AG04450 (cell line): ENCODE data around the gene PRKCH. TPM values are rescaled to one million over a fixed set of nuclear protein-coding genes. Genes with fewer than 3 reads are reported as not detected.

Experiments
- CTCF ChIA-PET: fragments of 300-600, 350-600 bp; formaldehyde crosslinking; extraction: SDS; loops from one replicate; lab custom pipeline; 2022; ENCODE audit warnings: antibody characterized with exemption, inconsistent platforms; lab: Charles Lee
- POLR2A ChIA-PET: fragments of 350-600 bp; formaldehyde crosslinking; extraction: SDS; loops from one replicate; lab custom pipeline; 2021; ENCODE audit warnings: antibody characterized with exemption, inconsistent platforms; lab: Yijun Ruan, JAX
- DNase-seq: peaks from one replicate; pipeline ENCODE4 v3.0.0-alpha.2; 2011; ENCODE audit warnings: low read depth, low spot score
- H3K27ac ChIP-seq: one replicate; pipeline ENCODE4 v1.5.1; 2012; ENCODE audit warnings: low read depth, low read length, control low read depth
- H3K27me3 ChIP-seq: one replicate; pipeline ENCODE4 v1.6.0; 2012; ENCODE audit warnings: low read length; ENCODE audit not compliant: control insufficient read depth, insufficient read depth
- H3K4me3 ChIP-seq: 2 replicates; pipeline ENCODE4 v1.5.1; 2011; ENCODE audit warnings: mild to moderate bottlenecking, low read depth, low read length, control low read depth
- H3K9me3 ChIP-seq: 2 replicates; pipeline ENCODE4 v1.5.1; 2012; ENCODE audit warnings: low read length; ENCODE audit not compliant: control insufficient read depth, insufficient read depth
- polyA plus RNA-seq: library from polyadenylated mRNA; depleted of rRNA; stranded (reverse); fragments of >200 nt; gene quantifications from 2 replicates; pipeline ENCODE4 v1.2.3, GENCODE V29; 2011
- TF ChIP-seq, protein P1 (sequence below): IDR thresholded peaks from 2 replicates; pipeline ENCODE4 v1.5.1; 2011; ENCODE audit warnings: low read depth, low read length, control low read depth, inconsistent platforms

The PRKCH gene
- polyA plus RNA-seq, 1 experiment = 1.6 TPM

DNA sequence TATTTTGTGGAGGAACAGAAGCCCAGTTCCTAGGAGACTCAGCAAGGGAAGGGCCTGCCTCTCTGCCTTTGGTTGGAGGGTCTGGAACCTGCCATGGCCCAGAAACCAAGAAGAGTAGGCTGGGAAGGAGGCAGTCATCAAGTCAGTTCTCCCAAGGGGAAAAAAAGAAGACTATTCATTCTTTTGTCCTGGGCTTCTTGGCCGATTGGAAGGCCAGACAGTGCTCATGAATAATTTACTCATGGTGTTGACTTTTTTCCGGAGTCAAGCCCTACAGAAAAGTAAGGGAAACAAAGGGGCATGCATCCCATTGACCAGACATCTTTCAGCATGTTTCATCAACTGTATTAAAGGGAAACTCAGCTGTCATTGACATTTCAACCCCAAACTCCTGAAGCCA, 168.1 kb downstream of the PRKCH start:
- ChIA-PET CTCF (interaction anchor here (0.5 to 1.3 kb wide), 2 partner anchors 14 to 23 kb away, joined by 3 to 7 read pairs; no protein-coding TSS in a partner anchor), POLR2A (no interaction called here)
- TF ChIP-seq, protein P1, sequence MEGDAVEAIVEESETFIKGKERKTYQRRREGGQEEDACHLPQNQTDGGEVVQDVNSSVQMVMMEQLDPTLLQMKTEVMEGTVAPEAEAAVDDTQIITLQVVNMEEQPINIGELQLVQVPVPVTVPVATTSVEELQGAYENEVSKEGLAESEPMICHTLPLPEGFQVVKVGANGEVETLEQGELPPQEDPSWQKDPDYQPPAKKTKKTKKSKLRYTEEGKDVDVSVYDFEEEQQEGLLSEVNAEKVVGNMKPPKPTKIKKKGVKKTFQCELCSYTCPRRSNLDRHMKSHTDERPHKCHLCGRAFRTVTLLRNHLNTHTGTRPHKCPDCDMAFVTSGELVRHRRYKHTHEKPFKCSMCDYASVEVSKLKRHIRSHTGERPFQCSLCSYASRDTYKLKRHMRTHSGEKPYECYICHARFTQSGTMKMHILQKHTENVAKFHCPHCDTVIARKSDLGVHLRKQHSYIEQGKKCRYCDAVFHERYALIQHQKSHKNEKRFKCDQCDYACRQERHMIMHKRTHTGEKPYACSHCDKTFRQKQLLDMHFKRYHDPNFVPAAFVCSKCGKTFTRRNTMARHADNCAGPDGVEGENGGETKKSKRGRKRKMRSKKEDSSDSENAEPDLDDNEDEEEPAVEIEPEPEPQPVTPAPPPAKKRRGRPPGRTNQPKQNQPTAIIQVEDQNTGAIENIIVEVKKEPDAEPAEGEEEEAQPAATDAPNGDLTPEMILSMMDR = no peak
- no peaks in the 10 kb centered on the region for H3K9me3 ChIP-seq
- no peaks in the 10 kb centered on the region for H3K27me3 ChIP-seq
- no peak overlapping the region for H3K4me3 ChIP-seq
- no peak overlapping the region for H3K27ac ChIP-seq
- no peak for DNase-seq

DNA sequence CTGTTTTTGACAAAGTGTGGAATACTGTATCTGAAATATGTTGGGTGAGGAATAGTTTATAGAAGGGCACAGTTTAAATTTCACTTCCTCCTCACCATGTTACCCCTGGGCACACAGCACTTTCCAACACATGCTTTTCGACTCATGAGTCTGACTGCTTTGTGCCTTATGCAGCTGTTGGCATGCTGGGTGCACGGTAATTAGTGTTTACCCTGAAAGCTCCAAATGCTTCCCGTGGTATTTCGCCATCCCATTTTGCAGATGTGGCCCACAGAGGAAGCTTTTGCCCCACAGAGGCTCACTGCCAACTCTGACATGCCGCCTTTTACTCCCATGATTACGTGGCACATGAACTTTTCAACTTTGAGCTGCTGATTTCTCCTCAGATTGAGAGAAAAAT, 168.6 kb downstream of the PRKCH start:
- no peak overlapping the region for H3K4me3 ChIP-seq
- CTCF ChIA-PET = interaction anchor here (1.3 kb wide), 1 partner anchor 14 kb away, joined by 3 read pairs; no protein-coding TSS in a partner anchor
- no peaks in the 10 kb centered on the region for H3K9me3 ChIP-seq
- POLR2A ChIA-PET = no interaction called here
- no peak overlapping the region for H3K27ac ChIP-seq
- no peaks in the 10 kb centered on the region for H3K27me3 ChIP-seq
- DNase-seq = no peak
- TF ChIP-seq, protein P1 = no peak

DNA sequence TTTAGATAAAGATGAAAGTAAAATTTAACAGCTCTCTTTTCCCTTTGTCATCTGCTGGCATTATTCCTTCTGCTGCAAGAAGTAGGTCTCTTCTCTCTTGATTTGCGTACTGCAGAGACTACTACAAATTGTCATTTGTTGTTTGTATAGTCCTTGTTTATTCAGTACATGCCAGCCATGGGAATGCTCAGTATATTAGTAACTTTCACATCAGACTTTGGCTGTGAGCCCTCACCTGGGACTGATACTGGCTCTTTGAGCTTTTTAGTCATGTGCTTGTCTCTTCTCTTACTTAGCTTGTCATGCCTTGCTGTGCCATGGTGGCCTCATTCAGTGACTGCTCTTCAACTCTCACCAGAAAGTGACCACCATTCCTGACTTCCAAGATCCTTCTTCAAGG, 169.8 kb downstream of the PRKCH start:
- Histone ChIP-seq H3K27ac (no peak overlapping the region), H3K4me3 (no peak overlapping the region), H3K9me3 (no peaks in the 10 kb centered on the region), H3K27me3 (no peaks in the 10 kb centered on the region)
- DNase-seq = no peak
- ChIA-PET POLR2A (no interaction called here), CTCF (no interaction called here)
- TF ChIP-seq, protein P1 = no peak

DNA sequence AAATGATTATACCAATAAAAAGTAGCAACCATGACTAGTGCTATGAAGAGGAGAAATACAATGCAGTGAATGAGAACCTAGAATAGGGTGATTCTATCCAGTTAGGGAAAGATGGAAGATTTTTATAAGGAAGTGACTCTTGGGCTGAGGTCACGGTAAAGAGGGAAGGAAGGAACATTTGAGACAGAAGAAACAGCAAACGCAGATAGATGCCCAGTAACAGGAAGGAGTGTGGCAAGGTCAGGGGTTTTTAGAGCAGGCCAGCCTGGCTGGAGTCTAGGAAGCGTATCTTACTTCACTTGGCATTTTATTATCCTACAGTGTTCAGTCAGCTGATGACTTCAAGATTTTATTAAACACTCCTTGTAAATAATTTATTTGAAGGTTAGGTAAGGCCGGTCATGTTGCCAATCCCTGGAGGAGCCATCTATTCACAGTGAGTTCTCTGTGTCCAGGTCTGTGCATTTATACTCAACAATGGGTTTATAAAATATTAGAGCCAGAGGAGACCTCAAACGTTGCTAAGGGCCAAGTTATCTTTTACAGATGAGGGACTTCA, 170.6 kb downstream of the PRKCH start:
- CTCF ChIA-PET = interaction anchor here (2.3 kb wide), 1 partner anchor 17 kb away, joined by 12 read pairs; no protein-coding TSS in a partner anchor
- Histone ChIP-seq H3K9me3 (no peaks in the 10 kb centered on the region), H3K27ac (no peak overlapping the region), H3K27me3 (no peaks in the 10 kb centered on the region), H3K4me3 (no peak overlapping the region)
- TF ChIP-seq, protein P1 = no peak
- POLR2A ChIA-PET = no interaction called here
- DNase-seq = no peak

DNA sequence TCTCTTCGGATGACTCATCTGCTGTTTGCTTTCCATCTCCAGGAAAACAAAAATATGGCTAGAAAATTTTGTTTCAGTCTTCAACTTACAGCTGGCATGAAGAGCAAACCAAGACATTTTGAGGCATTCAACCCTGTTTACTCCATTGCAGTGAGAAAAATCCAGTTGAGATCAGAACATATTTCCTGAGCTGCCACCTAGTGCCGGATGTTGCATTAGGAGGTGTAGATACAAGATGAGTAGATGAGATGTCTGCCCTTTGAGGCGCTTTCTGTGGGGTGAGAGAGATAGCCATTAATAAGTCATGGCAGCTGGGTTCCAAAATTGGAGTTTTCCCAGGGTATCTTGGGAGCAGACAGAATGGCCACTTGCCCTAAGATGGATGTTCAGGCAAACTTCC, 171.1 kb downstream of the PRKCH start:
- TF ChIP-seq, protein P1 = no peak
- ChIA-PET CTCF (interaction anchor here (1.6 to 2.3 kb wide), 2 partner anchors 18 to 55 kb away, joined by 3 to 12 read pairs; no protein-coding TSS in a partner anchor), POLR2A (interaction anchor here (0.9 to 1.3 kb wide), 3 partner anchors 15 to 74 kb away, joined by 3 to 5 read pairs (median 3); no protein-coding TSS in a partner anchor)

More for the DNA sequence above, 171.1 kb downstream of the PRKCH start:
- Histone ChIP-seq H3K27ac (no peak overlapping the region), H3K4me3 (no peak overlapping the region), H3K9me3 (no peaks in the 10 kb centered on the region), H3K27me3 (no peaks in the 10 kb centered on the region)
- DNase-seq = no peak
